Measurements from ENCODE around the gene RUBCNL. TPM values are rescaled to one million over a fixed set of nuclear protein-coding genes. Genes with fewer than 3 reads are reported as not detected.
A peak's percentile ranks its signal among the peaks of the same experiment; 100 is the strongest.

The RUBCNL gene
- polyA plus RNA-seq, 3 donors: 1.5 to 14.5 (median 2.8) TPM

DNA sequence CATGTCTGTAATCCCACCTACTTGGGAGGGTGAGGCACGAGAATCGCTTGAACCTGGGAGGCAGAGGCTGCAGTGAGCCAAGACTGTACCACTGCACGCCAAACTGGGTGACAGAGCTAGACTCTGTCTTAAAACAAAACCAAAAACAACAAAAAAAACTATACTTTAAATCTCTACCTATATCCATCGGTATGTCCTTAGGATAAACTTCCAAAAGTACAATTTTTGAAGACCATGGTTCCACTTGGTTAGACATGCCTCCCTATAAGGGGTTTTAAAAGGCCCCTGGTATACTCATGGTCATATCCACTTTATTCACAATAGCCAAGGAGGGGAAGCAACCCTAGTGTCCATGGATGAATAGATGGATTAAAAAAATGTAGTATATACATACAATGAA is 39.8 kb downstream of the RUBCNL start:
- Histone ChIP-seq H2AFZ (ENCODE audit: insufficient read depth, low read depth, low read length, poor library complexity, severe bottlenecking) (no peak overlapping the region), H3K4me2 (replicated peaks; ENCODE audit: extremely low read depth, low read length, poor library complexity, severe bottlenecking) (no peak overlapping the region), H3K36me3 (replicated peaks in 1 of 2; ENCODE audit: control insufficient read depth in 1 of 2, insufficient read depth in 2 of 2, low read length in 2 of 2) (peaks cover 32 to 62% of the 10 kb centered on the region in 2 donors), H3K9ac (ENCODE audit: insufficient read depth, low read length, poor library complexity, severe bottlenecking) (no peak overlapping the region), H3K4me3 (replicated peaks in 1 of 3; ENCODE audit: low read depth in 2 of 3, low read length in 3 of 3) (no peak overlapping the region), H4K20me1 (ENCODE audit: insufficient read depth, low read length) (no peaks in the 10 kb centered on the region), H3K27me3 (ENCODE audit: control insufficient read depth in 2 of 2, insufficient read depth in 2 of 2, low read length in 2 of 2) (no peaks in the 10 kb centered on the region), H3K4me1 (ENCODE audit: control insufficient read depth in 1 of 2, insufficient read depth in 2 of 2, low read length in 2 of 2) (peaks cover 10 to 12% of the 10 kb centered on the region in 2 donors), H3K27ac (ENCODE audit: low read depth in 1 of 2, low read length in 2 of 2) (no peak overlapping the region), H3K79me2 (ENCODE audit: insufficient read depth, low read length) (no peaks in the 10 kb centered on the region), H3K9me3 (replicated peaks in 1 of 2; ENCODE audit: control insufficient read depth in 1 of 2, insufficient read depth in 1 of 2, low read length in 2 of 2) (no peaks in the 10 kb centered on the region)
- DNase-seq: no peak
- H3K9me3 Mint-ChIP-seq: peaks cover 3 to 8% (median 4%) of the 10 kb centered on the region in 7 donors
- TF ChIP-seq, protein P1, sequence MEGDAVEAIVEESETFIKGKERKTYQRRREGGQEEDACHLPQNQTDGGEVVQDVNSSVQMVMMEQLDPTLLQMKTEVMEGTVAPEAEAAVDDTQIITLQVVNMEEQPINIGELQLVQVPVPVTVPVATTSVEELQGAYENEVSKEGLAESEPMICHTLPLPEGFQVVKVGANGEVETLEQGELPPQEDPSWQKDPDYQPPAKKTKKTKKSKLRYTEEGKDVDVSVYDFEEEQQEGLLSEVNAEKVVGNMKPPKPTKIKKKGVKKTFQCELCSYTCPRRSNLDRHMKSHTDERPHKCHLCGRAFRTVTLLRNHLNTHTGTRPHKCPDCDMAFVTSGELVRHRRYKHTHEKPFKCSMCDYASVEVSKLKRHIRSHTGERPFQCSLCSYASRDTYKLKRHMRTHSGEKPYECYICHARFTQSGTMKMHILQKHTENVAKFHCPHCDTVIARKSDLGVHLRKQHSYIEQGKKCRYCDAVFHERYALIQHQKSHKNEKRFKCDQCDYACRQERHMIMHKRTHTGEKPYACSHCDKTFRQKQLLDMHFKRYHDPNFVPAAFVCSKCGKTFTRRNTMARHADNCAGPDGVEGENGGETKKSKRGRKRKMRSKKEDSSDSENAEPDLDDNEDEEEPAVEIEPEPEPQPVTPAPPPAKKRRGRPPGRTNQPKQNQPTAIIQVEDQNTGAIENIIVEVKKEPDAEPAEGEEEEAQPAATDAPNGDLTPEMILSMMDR (IDR thresholded peaks at IDR 0.05): no peak
- no peak overlapping the region for H3K4me3 Mint-ChIP-seq
- peak overlapping the region in 1 of 7 donors; percentile 58 for H3K27ac Mint-ChIP-seq
- H3K36me3 Mint-ChIP-seq: peaks cover 63 to 68% of the 10 kb centered on the region in 2 donors
- peaks cover 13% of the 10 kb centered on the region for H3K4me1 Mint-ChIP-seq
- intact Hi-C loops (cut with micrococcal nuclease): no loop called here
- 100% methylated on average over 3 of the region's 4 CpGs for WGBS (ENCODE audit: insufficient coverage)
- peaks cover 0 to 2% (median 1%) of the 10 kb centered on the region in 3 donors for H3K27me3 Mint-ChIP-seq (ENCODE audit: low read depth in 3 of 3)

- H3K9me3 ChIP-seq (replicated peaks in 1 of 2; ENCODE audit: control insufficient read depth in 1 of 2, insufficient read depth in 1 of 2, low read length in 2 of 2): no peaks in the 10 kb centered on the region
- no peak for DNase-seq
- H3K27ac Mint-ChIP-seq: no peak overlapping the region
- peaks cover 3 to 11% (median 4%) of the 10 kb centered on the region in 7 donors for H3K9me3 Mint-ChIP-seq
- H3K36me3 ChIP-seq (replicated peaks in 1 of 2; ENCODE audit: control insufficient read depth in 1 of 2, insufficient read depth in 2 of 2, low read length in 2 of 2): peaks cover 32 to 63% of the 10 kb centered on the region in 2 donors
- H3K36me3 Mint-ChIP-seq: peaks cover 67% of the 10 kb centered on the region in 2 donors
- no peak overlapping the region for H3K27ac ChIP-seq (ENCODE audit: low read depth in 1 of 2, low read length in 2 of 2)
- no peak overlapping the region for H3K4me2 ChIP-seq (replicated peaks; ENCODE audit: extremely low read depth, low read length, poor library complexity, severe bottlenecking)
- H3K27me3 ChIP-seq (ENCODE audit: control insufficient read depth in 2 of 2, insufficient read depth in 2 of 2, low read length in 2 of 2): no peaks in the 10 kb centered on the region
- H3K4me1 Mint-ChIP-seq: peaks cover 24% of the 10 kb centered on the region
- TF ChIP-seq, protein P1 (IDR thresholded peaks at IDR 0.05): no peak
- no peak overlapping the region for H2AFZ ChIP-seq (ENCODE audit: insufficient read depth, low read depth, low read length, poor library complexity, severe bottlenecking)
- H3K9ac ChIP-seq (ENCODE audit: insufficient read depth, low read length, poor library complexity, severe bottlenecking): no peak overlapping the region
- peaks cover 0 to 2% (median 1%) of the 10 kb centered on the region in 3 donors for H3K27me3 Mint-ChIP-seq (ENCODE audit: low read depth in 3 of 3)
- no peak overlapping the region for H3K4me3 Mint-ChIP-seq
- no peaks in the 10 kb centered on the region for H4K20me1 ChIP-seq (ENCODE audit: insufficient read depth, low read length)
- no peaks in the 10 kb centered on the region for H3K79me2 ChIP-seq (ENCODE audit: insufficient read depth, low read length)
- 97% methylated on average over 5 of the region's 5 CpGs for WGBS (ENCODE audit: insufficient coverage)
- H3K4me3 ChIP-seq (replicated peaks in 1 of 3; ENCODE audit: low read depth in 2 of 3, low read length in 3 of 3): no peak overlapping the region
- H3K4me1 ChIP-seq (ENCODE audit: control insufficient read depth in 1 of 2, insufficient read depth in 2 of 2, low read length in 2 of 2): peaks cover 17 to 20% of the 10 kb centered on the region in 2 donors
- intact Hi-C loops (cut with micrococcal nuclease): no loop called here
Measured at GRCh38 chr13:46345866-46346265, 41.2 kb downstream of the RUBCNL start.

Measured in CD14-positive monocyte (primary cell).